GM12872 (cell line): Measurements from ENCODE around the gene MAEL.

Source experiments
- CTCF ChIP-seq: IDR thresholded peaks from 3 replicates; pipeline ENCODE4 v1.5.1; 2011; ENCODE audit warnings: low read depth, mild to moderate bottlenecking, low read length, moderate library complexity; ENCODE audit not compliant: insufficient read depth

The MAEL gene

GRCh38 chr1:167011560-167012191 is 22.6 kb downstream of the MAEL start:
- TF ChIP-seq CTCF = no peak

GRCh38 chr1:167012570-167012969 is 23.5 kb downstream of the MAEL start:
- TF ChIP-seq CTCF = no peak

- no peak for TF ChIP-seq CTCF
Measured at GRCh38 chr1:167013108-167013929, 24.2 kb downstream of the MAEL start.

GRCh38 chr1:167016100-167016750 is 27.1 kb downstream of the MAEL start:
- no peak for TF ChIP-seq CTCF

GRCh38 chr1:167022384-167022783 is 33.3 kb downstream of the MAEL start:
- no peak for TF ChIP-seq CTCF

- TF ChIP-seq CTCF = no peak
Measured at GRCh38 chr1:167033646-167034045, 44.6 kb downstream of the MAEL start.

- TF ChIP-seq CTCF = no peak
Measured at GRCh38 chr1:167043752-167044488, 54.8 kb downstream of the MAEL start.
